Measurements from ENCODE around the gene LEF1. TPM values are rescaled to one million over a fixed set of nuclear protein-coding genes. Genes with fewer than 3 reads are reported as not detected.
A peak's percentile ranks its signal among the peaks of the same experiment; 100 is the strongest.

Gene LEF1
- polyA plus RNA-seq (2011; rRNA removed) (2.6 and 2.7 TPM in 2 replicates), polyA minus RNA-seq (2011; rRNA and poly(A)+ RNA removed) (1.1 and 1.6 TPM in 2 replicates)

- TF ChIP-seq CTCF (IDR thresholded peaks at IDR 0.05; ENCODE audit: insufficient read depth, low read depth, low read length) = no peak
- POLR2A ChIA-PET = no interaction called here
- Histone ChIP-seq H3K4me3 (ENCODE audit: low read depth, low read length) (peak within 1 kb of the TSS; percentile 51), H3K27me3 (ENCODE audit: control insufficient read depth, insufficient read depth, low read length) (peaks cover 44% of the 10 kb centered on the region), H3K36me3 (ENCODE audit: control insufficient read depth, insufficient read depth, low read length) (no peaks in the 10 kb centered on the region)
- CTCF ChIA-PET = interaction anchor here (0.6 kb wide), 1 partner anchor 404 kb away, joined by 3 read pairs; no protein-coding TSS in a partner anchor
- no peak for DNase-seq (ENCODE audit: low read depth)
Observed at GRCh38 chr4:108168671-108169523, at the start of gene LEF1. LEF1 (minus strand) TSS chr4:108168932; CDS start chr4:108167767, 1,165 bp downstream.

- no peak for DNase-seq (ENCODE audit: low read depth)
- Histone ChIP-seq H3K36me3 (ENCODE audit: control insufficient read depth, insufficient read depth, low read length) (no peaks in the 10 kb centered on the region), H3K4me3 (ENCODE audit: low read depth, low read length) (no peak overlapping the region), H3K27me3 (ENCODE audit: control insufficient read depth, insufficient read depth, low read length) (no peaks in the 10 kb centered on the region)
- no peak for TF ChIP-seq CTCF (IDR thresholded peaks at IDR 0.05; ENCODE audit: insufficient read depth, low read depth, low read length)
- ChIA-PET POLR2A (no interaction called here), CTCF (no interaction called here)
Observed at GRCh38 chr4:108216510-108216909, 47.8 kb upstream of the LEF1 start.

DNA sequence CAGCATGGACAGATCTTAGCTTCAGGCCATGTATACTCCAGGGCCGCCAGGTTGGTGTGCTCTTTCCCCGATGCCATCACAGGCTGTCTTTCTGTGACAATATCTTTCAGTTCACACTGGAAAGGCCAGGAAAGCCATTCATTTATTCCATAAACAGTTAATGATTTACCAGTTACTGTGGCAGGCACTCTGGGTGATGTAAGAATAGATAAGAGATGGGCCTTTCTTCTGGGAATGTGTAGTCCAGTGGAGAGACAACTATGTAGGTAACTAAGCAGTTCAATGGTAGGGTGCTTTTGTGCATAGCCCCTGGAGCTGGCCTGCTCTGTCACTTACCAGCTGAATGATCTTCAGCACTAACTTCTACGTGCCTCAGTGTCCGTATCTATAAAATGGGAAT is 46.3 kb upstream of the LEF1 start:
- Histone ChIP-seq H3K27me3 (ENCODE audit: control insufficient read depth, insufficient read depth, low read length) (no peaks in the 10 kb centered on the region), H3K36me3 (ENCODE audit: control insufficient read depth, insufficient read depth, low read length) (no peaks in the 10 kb centered on the region), H3K4me3 (ENCODE audit: low read depth, low read length) (no peak overlapping the region)
- TF ChIP-seq CTCF (IDR thresholded peaks at IDR 0.05; ENCODE audit: insufficient read depth, low read depth, low read length) = no peak
- ChIA-PET POLR2A (no interaction called here), CTCF (no interaction called here)
- DNase-seq (ENCODE audit: low read depth) = no peak

- CTCF ChIA-PET = no interaction called here
- Histone ChIP-seq H3K27me3 (ENCODE audit: control insufficient read depth, insufficient read depth, low read length) (no peaks in the 10 kb centered on the region), H3K4me3 (ENCODE audit: low read depth, low read length) (no peak overlapping the region), H3K36me3 (ENCODE audit: control insufficient read depth, insufficient read depth, low read length) (no peaks in the 10 kb centered on the region)
- DNase-seq (ENCODE audit: low read depth) = no peak
- POLR2A ChIA-PET = no interaction called here
- TF ChIP-seq CTCF (IDR thresholded peaks at IDR 0.05; ENCODE audit: insufficient read depth, low read depth, low read length) = no peak
Observed at GRCh38 chr4:108213723-108214122, 45.0 kb upstream of the LEF1 start.

- no peak overlapping the region for H3K4me3 ChIP-seq (ENCODE audit: low read depth, low read length)
- no peak for DNase-seq (ENCODE audit: low read depth)
- POLR2A ChIA-PET = no interaction called here
- no peaks in the 10 kb centered on the region for H3K27me3 ChIP-seq (ENCODE audit: control insufficient read depth, insufficient read depth, low read length)
- H3K36me3 ChIP-seq (ENCODE audit: control insufficient read depth, insufficient read depth, low read length) = no peaks in the 10 kb centered on the region
- TF ChIP-seq CTCF (IDR thresholded peaks at IDR 0.05; ENCODE audit: insufficient read depth, low read depth, low read length) = no peak
- CTCF ChIA-PET = no interaction called here
Observed at GRCh38 chr4:108213308-108213707, 44.6 kb upstream of the LEF1 start.

Data from BJ (cell line).